MCF 10A (cell line): ENCODE results near the gene UBR1. TPM values are rescaled to one million over a fixed set of nuclear protein-coding genes. Genes with fewer than 3 reads are reported as not detected.

Source experiments
- BruUV-seq: library from RNA; stranded (reverse); fragments of 400-500 nt; replicated peaks from 2 replicates; lab custom pipeline; 2021; lab: Mats Ljungman, UMichigan
- CTCF ChIA-PET: fragments of 300-600 bp; sonication (Branson Sonifier 250); formaldehyde crosslinking; extraction: SDS; loops from one replicate; lab custom pipeline; 2021; ENCODE audit warnings: antibody characterized with exemption, inconsistent platforms; lab: Yijun Ruan, JAX
- POLR2A ChIA-PET: fragments of 300-600, 350-650 bp; sonication (Branson Sonifier 250); formaldehyde crosslinking; extraction: SDS; loops from one replicate; lab custom pipeline; 2020; ENCODE audit warnings: antibody characterized with exemption, inconsistent platforms; lab: Yijun Ruan, JAX
- DNase-seq: peaks from one replicate; pipeline ENCODE4 v3.0.0-alpha.2; 2018; ENCODE audit not compliant: unreplicated experiment
- H3K27ac Mint-ChIP-seq: one replicate; pipeline ENCODE4 v1.8.0; 2022; ENCODE audit warnings: mild to moderate bottlenecking, low read depth, mixed read lengths; ENCODE audit not compliant: unreplicated experiment
- H3K27me3 Mint-ChIP-seq: one replicate; pipeline ENCODE4 v1.8.0; 2022; ENCODE audit warnings: mixed read lengths; ENCODE audit not compliant: insufficient read depth, unreplicated experiment
- H3K36me3 Mint-ChIP-seq: one replicate; pipeline ENCODE4 v1.8.0; 2022; ENCODE audit warnings: mild to moderate bottlenecking, moderate library complexity, mixed read lengths; ENCODE audit not compliant: insufficient read depth, unreplicated experiment
- H3K4me1 Mint-ChIP-seq: one replicate; pipeline ENCODE4 v1.8.0; 2022; ENCODE audit warnings: mixed read lengths; ENCODE audit not compliant: insufficient read depth, unreplicated experiment
- H3K4me3 Mint-ChIP-seq: one replicate; pipeline ENCODE4 v1.8.0; 2022; ENCODE audit warnings: mild to moderate bottlenecking, moderate library complexity, mixed read lengths; ENCODE audit not compliant: unreplicated experiment
- H3K9me3 Mint-ChIP-seq: one replicate; pipeline ENCODE4 v1.8.0; 2022; ENCODE audit warnings: mixed read lengths; ENCODE audit not compliant: unreplicated experiment
- intact Hi-C: fragments of 100-400 bp; cut with micrococcal nuclease; formaldehyde crosslinking; loops from 2 replicates; pipeline ENCODE4 v1.14.1; 2022
- total RNA-seq: library from RNA; stranded (reverse); gene quantifications from 2 replicates; pipeline ENCODE4 v1.2.3, GENCODE V29; 2022
- TF ChIP-seq, protein P1 (sequence below): fragments of 200-600 bp; IDR thresholded peaks from one replicate; pipeline ENCODE4 v1.8.0; 2022; ENCODE audit warnings: antibody characterized with exemption, mild to moderate bottlenecking; ENCODE audit not compliant: unreplicated experiment

The UBR1 gene
- total RNA-seq, 1 experiment from 2014 or later, result 25.6 TPM

DNA sequence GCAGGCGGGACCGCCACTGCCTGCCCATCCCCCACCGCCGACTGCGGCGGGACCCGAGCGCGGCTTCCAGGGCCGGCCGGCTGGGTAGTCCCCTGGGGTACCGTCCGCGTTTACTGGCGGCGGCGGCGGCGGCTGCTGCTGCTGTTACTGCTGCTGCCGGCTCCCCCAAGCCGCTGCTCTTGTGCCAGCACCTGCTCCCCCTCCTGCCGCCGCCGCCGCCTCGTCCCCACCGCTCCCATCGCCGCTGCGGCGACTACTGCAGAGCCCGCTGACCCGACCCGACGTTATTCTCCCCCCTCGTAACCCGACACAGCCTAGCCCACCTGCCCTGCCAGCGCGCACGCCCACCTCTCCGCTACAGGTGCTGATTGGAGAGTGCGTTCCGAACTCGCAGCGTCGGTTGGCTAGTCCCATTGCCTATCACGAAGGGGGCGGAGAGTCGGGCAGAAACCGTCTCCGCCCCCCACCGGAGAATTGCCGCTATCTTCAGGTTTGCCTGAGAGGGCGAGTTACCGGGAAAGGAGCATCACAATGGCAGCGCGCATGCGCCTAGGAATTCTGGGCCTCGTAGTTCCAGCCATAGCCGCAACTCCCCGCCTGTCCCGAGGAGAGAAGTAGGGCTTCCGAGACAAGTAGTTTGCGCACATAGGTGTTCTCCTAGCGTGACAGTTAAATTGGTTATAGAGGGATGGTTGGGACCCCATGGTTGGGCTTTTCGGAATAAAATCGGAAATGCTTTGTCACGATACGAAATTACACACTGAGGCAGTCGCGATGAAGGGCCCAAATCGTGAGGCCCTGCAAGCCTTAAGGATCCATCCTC is 185.1 kb downstream of the UBR1 start, which contains the start of gene TTBK2:
TSS of gene TTBK2 (minus strand) at position 260 of the 823 bp plus-strand sequence. CDS start 42,161 bp downstream, outside the sequence.
- no peaks in the 10 kb centered on the region for H3K27me3 Mint-ChIP-seq
- peak; percentile 98 for DNase-seq
- H3K9me3 Mint-ChIP-seq, result no peaks in the 10 kb centered on the region
- TF ChIP-seq, protein P1, sequence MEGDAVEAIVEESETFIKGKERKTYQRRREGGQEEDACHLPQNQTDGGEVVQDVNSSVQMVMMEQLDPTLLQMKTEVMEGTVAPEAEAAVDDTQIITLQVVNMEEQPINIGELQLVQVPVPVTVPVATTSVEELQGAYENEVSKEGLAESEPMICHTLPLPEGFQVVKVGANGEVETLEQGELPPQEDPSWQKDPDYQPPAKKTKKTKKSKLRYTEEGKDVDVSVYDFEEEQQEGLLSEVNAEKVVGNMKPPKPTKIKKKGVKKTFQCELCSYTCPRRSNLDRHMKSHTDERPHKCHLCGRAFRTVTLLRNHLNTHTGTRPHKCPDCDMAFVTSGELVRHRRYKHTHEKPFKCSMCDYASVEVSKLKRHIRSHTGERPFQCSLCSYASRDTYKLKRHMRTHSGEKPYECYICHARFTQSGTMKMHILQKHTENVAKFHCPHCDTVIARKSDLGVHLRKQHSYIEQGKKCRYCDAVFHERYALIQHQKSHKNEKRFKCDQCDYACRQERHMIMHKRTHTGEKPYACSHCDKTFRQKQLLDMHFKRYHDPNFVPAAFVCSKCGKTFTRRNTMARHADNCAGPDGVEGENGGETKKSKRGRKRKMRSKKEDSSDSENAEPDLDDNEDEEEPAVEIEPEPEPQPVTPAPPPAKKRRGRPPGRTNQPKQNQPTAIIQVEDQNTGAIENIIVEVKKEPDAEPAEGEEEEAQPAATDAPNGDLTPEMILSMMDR, result no peak
- peak within 1 kb of the TSS; percentile 74 for H3K27ac Mint-ChIP-seq
- CTCF ChIA-PET, result interaction anchor here (1.6 kb wide), 1 partner anchor 181 kb away, joined by 3 read pairs; no protein-coding TSS in a partner anchor
- POLR2A ChIA-PET, result interaction anchor here (0.6 to 1.7 kb wide), 10 partner anchors 9 to 345 kb away, joined by 3 to 6 read pairs (median 4); partner anchors contain the start of gene STARD9
- H3K4me1 Mint-ChIP-seq, result peaks cover 6% of the 10 kb centered on the region
- intact Hi-C loops, result no loop called here
- peaks cover 4% of the 10 kb centered on the region for H3K36me3 Mint-ChIP-seq
- no TSS peak for BruUV-seq
- peak within 1 kb of the TSS; percentile 85 for H3K4me3 Mint-ChIP-seq

DNA sequence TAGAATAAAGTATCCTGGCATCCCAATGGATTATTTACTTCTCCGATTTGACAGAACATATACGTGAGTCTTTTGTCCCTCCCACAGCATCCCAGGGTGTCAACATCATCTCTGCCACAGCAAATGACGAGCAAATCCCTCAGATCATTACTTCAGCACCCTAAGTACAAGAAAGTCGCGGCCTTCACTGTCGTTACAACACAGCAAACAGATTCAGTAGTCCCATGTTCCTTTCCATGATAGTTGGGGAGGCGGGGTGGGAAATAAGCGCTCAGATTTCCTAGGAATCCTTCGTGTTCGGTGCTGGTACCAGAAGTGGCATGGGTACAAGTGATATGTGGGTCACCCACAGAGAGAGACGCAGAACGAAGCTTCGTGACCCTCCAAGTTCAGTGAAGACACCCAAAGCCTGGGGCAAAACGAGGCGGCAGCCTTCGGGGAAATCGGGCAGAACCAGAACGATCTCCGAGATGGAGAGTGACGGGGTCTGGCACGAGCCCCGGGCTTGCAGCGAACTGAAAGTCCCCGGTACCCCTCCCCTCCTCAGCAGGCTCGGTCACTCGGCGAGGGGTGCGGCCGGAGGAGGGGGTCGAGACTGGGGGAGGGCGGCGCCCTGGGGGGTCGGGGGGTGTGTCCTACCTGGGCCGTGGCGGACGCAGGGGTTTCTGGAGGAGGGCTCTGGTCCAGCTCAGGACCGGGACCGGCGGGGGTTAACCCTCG is 185.9 kb downstream of the UBR1 start:
- Mint-ChIP-seq H3K4me1 (peaks cover 6% of the 10 kb centered on the region), H3K4me3 (peak overlapping the region; percentile 85), H3K9me3 (no peaks in the 10 kb centered on the region), H3K27ac (peak overlapping the region; percentile 47), H3K27me3 (no peaks in the 10 kb centered on the region), H3K36me3 (peaks cover 7% of the 10 kb centered on the region)
- CTCF ChIA-PET, result no interaction called here
- POLR2A ChIA-PET, result interaction anchor here (0.6 to 1.7 kb wide), 4 partner anchors 30 to 248 kb away, joined by 3 to 6 read pairs (median 4); no protein-coding TSS in a partner anchor
- intact Hi-C loops, result loop anchor here (10.0 kb wide), 1 partner anchor 85 kb away; no protein-coding TSS in a partner anchor
- peak; percentile 49 for DNase-seq
- no TSS peak for BruUV-seq
- TF ChIP-seq, protein P1, result no peak

DNA sequence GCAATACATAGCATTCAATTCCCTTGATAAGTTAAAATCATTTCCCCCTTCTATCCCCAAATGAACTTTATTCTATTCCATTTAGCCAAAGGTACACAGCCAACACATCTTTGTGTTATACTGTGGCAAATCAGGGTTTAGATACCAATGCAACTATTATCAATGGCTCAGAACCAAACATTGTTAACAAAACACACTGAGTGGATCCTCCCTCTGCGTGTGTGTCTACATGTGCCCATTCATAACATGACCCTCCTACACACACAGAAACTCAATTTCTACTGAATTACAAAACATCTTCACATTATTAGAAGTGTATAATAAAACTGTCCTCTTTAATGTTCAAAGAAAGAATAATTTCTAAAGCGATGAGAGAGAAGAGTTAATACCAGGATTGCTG is 186.5 kb downstream of the UBR1 start:
- intact Hi-C loops, result loop anchor here (10.0 kb wide), 1 partner anchor 85 kb away; no protein-coding TSS in a partner anchor
- Mint-ChIP-seq H3K9me3 (no peaks in the 10 kb centered on the region), H3K4me1 (peaks cover 13% of the 10 kb centered on the region), H3K4me3 (peak overlapping the region; percentile 85), H3K36me3 (peaks cover 7% of the 10 kb centered on the region), H3K27me3 (no peaks in the 10 kb centered on the region), H3K27ac (peak overlapping the region; percentile 47)
- TF ChIP-seq, protein P1, result no peak
- DNase-seq, result no peak
- ChIA-PET POLR2A (interaction anchor here (0.8 to 1.7 kb wide), 5 partner anchors 18 to 167 kb away, joined by 3 to 6 read pairs (median 3); no protein-coding TSS in a partner anchor), CTCF (no interaction called here)
- BruUV-seq, result TSS peak; percentile 58
